Measurements from ENCODE around the gene ABO. TPM values are rescaled to one million over a fixed set of nuclear protein-coding genes. Genes with fewer than 3 reads are reported as not detected.
"Not testable (repeated sequence)": the region's sequence is repeated elsewhere in the genome, so short reads cannot be mapped to it uniquely, and the experiment has no call there.

Gene ABO
- total and polyA plus RNA-seq, 2 donors, result 0.14 to 1.3 TPM

DNA sequence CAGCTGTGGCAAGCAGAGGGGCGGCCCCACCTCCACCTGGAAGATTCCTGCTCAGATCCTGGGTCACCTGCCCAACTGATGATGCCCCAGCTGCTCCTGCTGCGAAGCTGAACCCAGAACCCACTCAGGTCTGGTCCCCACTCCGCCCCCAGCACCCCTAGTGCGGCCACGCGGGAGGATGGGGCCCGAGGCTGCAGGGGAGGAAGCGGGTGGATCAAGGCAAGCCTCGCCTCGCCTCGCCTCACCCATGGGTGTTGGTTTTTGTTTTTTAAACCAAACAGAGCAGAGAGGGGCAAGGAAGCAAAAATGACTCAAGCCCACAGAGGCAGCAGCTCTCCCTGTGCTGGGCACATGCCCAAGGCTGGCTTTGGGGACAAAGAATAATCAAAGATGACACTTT is 23.2 kb downstream of the ABO start:
- Histone ChIP-seq H3K36me3 (ENCODE audit: control insufficient read depth in 2 of 2, insufficient read depth in 2 of 2, low read length in 1 of 2) (no peaks in the 10 kb centered on the region), H3K9me3 (ENCODE audit: control insufficient read depth in 2 of 2, insufficient read depth in 1 of 2, low read length in 1 of 2) (no peaks in the 10 kb centered on the region), H3K27ac (ENCODE audit: low read depth in 1 of 2, low read length in 1 of 2) (no peak overlapping the region), H3K4me1 (ENCODE audit: control insufficient read depth in 2 of 2, insufficient read depth in 2 of 2, low read length in 2 of 2) (peaks cover 0 to 4% of the 10 kb centered on the region in 2 donors), H3K27me3 (ENCODE audit: control insufficient read depth in 2 of 2, insufficient read depth in 1 of 2, low read length in 1 of 2) (no peaks in the 10 kb centered on the region), H3K4me3 (ENCODE audit: low read length in 2 of 2) (no peak overlapping the region)
- WGBS, result 80% methylated on average over 11 of the region's 11 CpGs
- no peak for DNase-seq (ENCODE audit: low read depth in 6 of 9, low spot score in 9 of 9)

DNA sequence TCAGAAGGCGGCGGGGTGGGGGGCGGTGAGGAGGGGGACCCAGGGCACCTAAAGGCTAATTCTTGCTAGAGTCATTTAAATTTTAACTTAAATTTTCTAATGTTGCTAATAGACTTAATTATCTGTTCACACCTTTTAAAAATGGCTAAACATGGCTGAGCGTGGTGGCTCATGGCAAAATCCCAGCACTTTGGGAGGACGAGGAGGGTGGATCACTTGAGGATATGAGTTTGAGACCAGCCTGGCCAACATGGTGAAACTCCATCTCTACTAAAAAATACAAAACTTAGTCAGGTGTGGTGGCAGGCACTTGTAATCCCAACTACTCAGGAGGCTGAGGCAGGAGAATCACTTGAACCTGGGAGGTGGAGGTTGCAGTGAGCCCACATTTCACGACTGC is 23.8 kb downstream of the ABO start:
- H3K4me3 ChIP-seq (ENCODE audit: low read length in 2 of 2); H3K27me3 ChIP-seq (ENCODE audit: control insufficient read depth in 2 of 2, insufficient read depth in 1 of 2, low read length in 1 of 2); H3K27ac ChIP-seq (ENCODE audit: low read depth in 1 of 2, low read length in 1 of 2): not testable (repeated sequence)

DNA sequence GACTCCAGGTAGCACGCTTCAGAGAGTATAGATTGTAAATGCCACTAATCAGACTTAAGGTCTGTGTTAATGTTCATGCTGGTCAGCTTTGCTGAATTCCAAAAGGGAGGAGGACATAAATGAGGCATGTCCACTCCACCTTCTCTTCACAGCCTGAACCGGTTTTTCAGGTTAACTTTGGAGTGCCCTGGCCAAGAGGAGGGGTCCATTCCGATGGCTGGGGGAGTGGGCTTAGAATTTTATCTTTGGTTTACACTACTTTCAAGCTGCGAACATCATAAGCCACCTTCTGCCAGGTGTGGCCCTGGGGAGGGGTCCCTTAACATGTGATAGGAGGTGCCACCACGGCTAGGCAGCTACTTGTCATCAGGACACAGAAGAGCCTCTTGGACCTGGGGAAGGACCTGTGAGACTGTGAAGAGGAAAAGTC is 24.2 kb downstream of the ABO start:
- 95% methylated on average over 5 of the region's 5 CpGs for WGBS
- DNase-seq (ENCODE audit: low read depth in 6 of 9, low spot score in 9 of 9), result no peak

More for the DNA sequence above, 23.8 kb downstream of the ABO start:
- DNase-seq (ENCODE audit: low read depth in 6 of 9, low spot score in 9 of 9); H3K4me1 ChIP-seq (ENCODE audit: control insufficient read depth in 2 of 2, insufficient read depth in 2 of 2, low read length in 2 of 2); H3K36me3 ChIP-seq (ENCODE audit: control insufficient read depth in 2 of 2, insufficient read depth in 2 of 2, low read length in 1 of 2); H3K9me3 ChIP-seq (ENCODE audit: control insufficient read depth in 2 of 2, insufficient read depth in 1 of 2, low read length in 1 of 2): not testable (repeated sequence)
- 97% methylated on average over 6 of the region's 6 CpGs for WGBS

DNA sequence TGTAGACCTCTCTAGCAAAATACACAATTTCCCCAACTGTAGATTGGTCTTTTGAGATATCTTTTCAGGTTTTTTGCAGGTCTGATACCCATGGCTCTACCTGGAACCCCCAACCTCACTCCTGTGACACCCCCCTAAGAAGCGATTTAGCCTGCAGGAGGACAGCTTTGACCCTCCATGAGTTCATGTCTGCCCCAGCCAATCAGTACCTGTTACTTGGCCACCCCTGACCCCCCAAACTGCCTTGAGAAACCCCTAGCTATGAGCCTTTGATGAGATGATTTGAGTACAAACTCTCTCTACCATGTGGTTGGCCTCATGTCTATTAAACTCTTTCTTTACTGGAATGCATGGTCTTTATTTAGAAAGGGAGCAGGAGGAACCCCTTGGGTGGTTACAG is 25.7 kb downstream of the ABO start:
- Histone ChIP-seq H3K4me3 (ENCODE audit: low read length in 2 of 2) (no peak overlapping the region), H3K9me3 (ENCODE audit: control insufficient read depth in 2 of 2, insufficient read depth in 1 of 2, low read length in 1 of 2) (no peaks in the 10 kb centered on the region), H3K4me1 (ENCODE audit: control insufficient read depth in 2 of 2, insufficient read depth in 2 of 2, low read length in 2 of 2) (peaks cover 0 to 4% of the 10 kb centered on the region in 2 donors), H3K27me3 (ENCODE audit: control insufficient read depth in 2 of 2, insufficient read depth in 1 of 2, low read length in 1 of 2) (no peaks in the 10 kb centered on the region), H3K36me3 (ENCODE audit: control insufficient read depth in 2 of 2, insufficient read depth in 2 of 2, low read length in 1 of 2) (no peaks in the 10 kb centered on the region), H3K27ac (ENCODE audit: low read depth in 1 of 2, low read length in 1 of 2) (no peak overlapping the region)
- no peak for DNase-seq (ENCODE audit: low read depth in 6 of 9, low spot score in 9 of 9)
- 98% methylated on average over 1 of the region's 1 CpG for WGBS

More for the DNA sequence above, 24.2 kb downstream of the ABO start:
- no peak overlapping the region for H3K4me3 ChIP-seq (ENCODE audit: low read length in 2 of 2)
- H3K4me1 ChIP-seq (ENCODE audit: control insufficient read depth in 2 of 2, insufficient read depth in 2 of 2, low read length in 2 of 2), result peaks cover 0 to 4% of the 10 kb centered on the region in 2 donors
- H3K27ac ChIP-seq (ENCODE audit: low read depth in 1 of 2, low read length in 1 of 2), result no peak overlapping the region
- H3K9me3 ChIP-seq (ENCODE audit: control insufficient read depth in 2 of 2, insufficient read depth in 1 of 2, low read length in 1 of 2), result no peaks in the 10 kb centered on the region
- H3K27me3 ChIP-seq (ENCODE audit: control insufficient read depth in 2 of 2, insufficient read depth in 1 of 2, low read length in 1 of 2), result no peaks in the 10 kb centered on the region
- no peaks in the 10 kb centered on the region for H3K36me3 ChIP-seq (ENCODE audit: control insufficient read depth in 2 of 2, insufficient read depth in 2 of 2, low read length in 1 of 2)

DNA sequence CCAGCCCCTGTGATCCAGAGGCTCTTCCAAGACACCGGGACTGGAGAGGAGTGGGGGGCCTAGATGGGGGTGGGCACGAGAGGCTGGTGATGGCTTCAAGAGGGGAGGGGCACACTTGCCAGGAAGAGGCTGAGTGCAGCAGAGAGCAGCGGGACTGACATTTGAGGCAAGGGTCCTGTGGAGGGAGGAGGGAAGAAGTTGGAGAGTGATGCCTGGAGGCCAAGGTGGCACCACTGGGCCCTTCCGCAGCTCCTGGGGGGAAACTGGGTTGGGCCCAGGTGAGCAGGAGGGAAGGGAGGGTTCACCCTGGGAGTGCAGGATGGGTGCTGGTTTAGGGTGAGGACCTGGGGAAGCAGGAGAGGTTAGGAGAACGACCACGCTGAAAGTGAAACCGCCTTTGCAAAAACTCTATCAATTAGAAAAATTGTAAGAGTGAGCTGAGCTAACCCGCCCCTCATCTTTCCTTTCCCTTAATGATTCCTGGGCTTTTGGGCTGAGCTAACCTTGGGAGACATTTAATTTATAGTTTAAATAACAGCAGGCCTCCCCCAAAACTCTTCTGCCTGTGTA is 26.2 kb downstream of the ABO start:
- H3K27ac ChIP-seq (ENCODE audit: low read depth in 1 of 2, low read length in 1 of 2), result no peak overlapping the region
- peaks cover 0 to 4% of the 10 kb centered on the region in 2 donors for H3K4me1 ChIP-seq (ENCODE audit: control insufficient read depth in 2 of 2, insufficient read depth in 2 of 2, low read length in 2 of 2)
- no peaks in the 10 kb centered on the region for H3K27me3 ChIP-seq (ENCODE audit: control insufficient read depth in 2 of 2, insufficient read depth in 1 of 2, low read length in 1 of 2)
- no peaks in the 10 kb centered on the region for H3K36me3 ChIP-seq (ENCODE audit: control insufficient read depth in 2 of 2, insufficient read depth in 2 of 2, low read length in 1 of 2)
- H3K9me3 ChIP-seq (ENCODE audit: control insufficient read depth in 2 of 2, insufficient read depth in 1 of 2, low read length in 1 of 2), result no peaks in the 10 kb centered on the region
- H3K4me3 ChIP-seq (ENCODE audit: low read length in 2 of 2), result no peak overlapping the region
- no peak for DNase-seq (ENCODE audit: low read depth in 6 of 9, low spot score in 9 of 9)
- 82% methylated on average over 8 of the region's 8 CpGs for WGBS

DNA sequence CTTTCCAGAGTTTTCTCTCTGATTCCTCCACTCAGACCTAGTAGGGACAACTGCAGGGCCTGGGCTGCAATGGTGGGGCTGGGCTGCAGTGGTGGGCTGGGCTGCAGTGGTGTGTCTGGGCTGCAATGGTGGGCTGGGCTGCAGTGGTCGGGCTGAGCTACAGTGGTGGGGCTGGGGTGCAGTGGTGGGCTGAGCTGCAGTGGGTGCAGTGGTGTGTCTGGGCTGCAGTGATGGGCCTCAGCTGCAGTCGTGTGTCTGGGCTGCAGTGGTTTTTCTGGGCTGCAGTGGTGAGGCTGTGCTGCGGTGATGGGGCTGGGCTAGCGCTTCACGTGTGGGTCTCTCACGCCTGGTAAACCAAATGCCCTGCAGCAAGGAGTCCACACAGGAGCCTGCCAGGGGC is 27.4 kb downstream of the ABO start:
- H3K27ac ChIP-seq (ENCODE audit: low read depth in 1 of 2, low read length in 1 of 2), result no peak overlapping the region
- H3K4me3 ChIP-seq (ENCODE audit: low read length in 2 of 2), result no peak overlapping the region
- no peak for DNase-seq (ENCODE audit: low read depth in 6 of 9, low spot score in 9 of 9)
- WGBS, result 95% methylated on average over 6 of the region's 6 CpGs
- no peaks in the 10 kb centered on the region for H3K36me3 ChIP-seq (ENCODE audit: control insufficient read depth in 2 of 2, insufficient read depth in 2 of 2, low read length in 1 of 2)
- no peaks in the 10 kb centered on the region for H3K27me3 ChIP-seq (ENCODE audit: control insufficient read depth in 2 of 2, insufficient read depth in 1 of 2, low read length in 1 of 2)
- H3K4me1 ChIP-seq (ENCODE audit: control insufficient read depth in 2 of 2, insufficient read depth in 2 of 2, low read length in 2 of 2), result peaks cover 0 to 4% of the 10 kb centered on the region in 2 donors
- no peaks in the 10 kb centered on the region for H3K9me3 ChIP-seq (ENCODE audit: control insufficient read depth in 2 of 2, insufficient read depth in 1 of 2, low read length in 1 of 2)

DNA sequence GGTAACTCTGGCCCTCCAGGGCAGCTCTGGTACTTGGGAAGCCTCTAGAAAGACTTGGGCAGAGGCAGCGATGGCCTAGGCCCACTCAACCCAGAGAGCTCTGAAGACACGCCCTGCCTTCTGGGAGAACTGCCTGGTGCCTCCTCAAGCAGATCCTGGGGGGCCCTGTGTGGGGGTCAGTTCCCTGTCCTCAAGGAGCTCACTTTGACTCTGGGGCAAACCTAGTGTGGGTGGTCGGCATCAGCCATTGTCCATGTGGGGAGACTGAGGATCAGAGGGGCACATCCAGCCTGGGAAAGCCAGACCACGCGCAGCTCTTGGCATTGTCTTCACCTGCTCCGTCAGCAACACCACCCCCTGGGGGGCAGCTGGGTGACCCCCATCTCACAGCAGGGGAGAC is 28.0 kb downstream of the ABO start:
- WGBS, result 96% methylated on average over 6 of the region's 6 CpGs
- Histone ChIP-seq H3K4me1 (ENCODE audit: control insufficient read depth in 2 of 2, insufficient read depth in 2 of 2, low read length in 2 of 2) (no peaks in the 10 kb centered on the region), H3K27ac (ENCODE audit: low read depth in 1 of 2, low read length in 1 of 2) (no peak overlapping the region), H3K4me3 (ENCODE audit: low read length in 2 of 2) (no peak overlapping the region), H3K9me3 (ENCODE audit: control insufficient read depth in 2 of 2, insufficient read depth in 1 of 2, low read length in 1 of 2) (no peaks in the 10 kb centered on the region), H3K36me3 (ENCODE audit: control insufficient read depth in 2 of 2, insufficient read depth in 2 of 2, low read length in 1 of 2) (no peaks in the 10 kb centered on the region), H3K27me3 (ENCODE audit: control insufficient read depth in 2 of 2, insufficient read depth in 1 of 2, low read length in 1 of 2) (peaks cover 0 to 2% of the 10 kb centered on the region in 2 donors)
- no peak for DNase-seq (ENCODE audit: low read depth in 6 of 9, low spot score in 9 of 9)

DNA sequence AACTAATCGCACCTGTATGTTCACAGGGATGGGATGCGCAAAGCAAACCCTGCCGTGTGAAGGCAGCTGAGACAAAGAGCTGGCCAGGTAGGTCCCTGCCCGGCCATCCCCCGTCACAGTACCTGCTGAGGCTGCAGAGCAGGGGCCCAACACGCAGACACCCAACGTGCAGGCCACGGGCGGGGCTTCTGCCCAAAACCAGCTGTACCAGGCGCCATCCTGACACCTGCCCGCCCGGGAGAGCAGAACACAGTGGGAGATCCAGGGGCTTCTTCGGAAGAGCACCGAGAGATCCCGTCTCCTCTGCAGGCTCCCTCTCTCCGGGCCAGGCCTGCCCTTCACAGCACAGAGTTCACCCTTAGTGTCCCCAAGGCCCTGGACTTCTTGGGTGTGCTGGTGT is 28.4 kb downstream of the ABO start:
- Histone ChIP-seq H3K4me3 (ENCODE audit: low read length in 2 of 2) (no peak overlapping the region), H3K36me3 (ENCODE audit: control insufficient read depth in 2 of 2, insufficient read depth in 2 of 2, low read length in 1 of 2) (no peaks in the 10 kb centered on the region), H3K4me1 (ENCODE audit: control insufficient read depth in 2 of 2, insufficient read depth in 2 of 2, low read length in 2 of 2) (no peaks in the 10 kb centered on the region), H3K27ac (ENCODE audit: low read depth in 1 of 2, low read length in 1 of 2) (no peak overlapping the region), H3K9me3 (ENCODE audit: control insufficient read depth in 2 of 2, insufficient read depth in 1 of 2, low read length in 1 of 2) (no peaks in the 10 kb centered on the region), H3K27me3 (ENCODE audit: control insufficient read depth in 2 of 2, insufficient read depth in 1 of 2, low read length in 1 of 2) (peaks cover 0 to 2% of the 10 kb centered on the region in 2 donors)
- DNase-seq (ENCODE audit: low read depth in 6 of 9, low spot score in 9 of 9), result no peak
- WGBS, result 95% methylated on average over 16 of the region's 16 CpGs

DNA sequence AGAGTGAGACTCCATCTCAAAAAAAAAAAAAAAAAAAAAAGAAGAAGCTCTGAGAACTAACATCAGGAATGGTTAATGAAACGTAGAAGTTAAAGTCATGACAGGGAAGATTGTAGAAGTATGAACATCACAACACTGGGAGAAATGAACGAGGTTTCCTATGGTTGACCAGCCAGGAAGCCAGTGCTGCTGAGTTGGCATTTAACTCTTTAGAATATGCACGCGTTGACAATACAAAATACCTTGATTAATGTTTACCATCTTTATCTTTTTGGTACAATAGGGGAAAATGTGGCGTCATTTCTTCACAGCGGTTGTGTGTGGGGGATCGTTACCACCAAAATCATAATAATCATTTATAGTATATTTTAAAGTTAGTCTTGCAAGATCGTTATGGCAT is 32.0 kb downstream of the ABO start:
- H3K36me3 ChIP-seq (ENCODE audit: control insufficient read depth in 2 of 2, insufficient read depth in 2 of 2, low read length in 1 of 2), result no peaks in the 10 kb centered on the region
- no peak overlapping the region for H3K27ac ChIP-seq (ENCODE audit: low read depth in 1 of 2, low read length in 1 of 2)
- peaks cover 0 to 12% of the 10 kb centered on the region in 2 donors for H3K4me1 ChIP-seq (ENCODE audit: control insufficient read depth in 2 of 2, insufficient read depth in 2 of 2, low read length in 2 of 2)
- H3K27me3 ChIP-seq (ENCODE audit: control insufficient read depth in 2 of 2, insufficient read depth in 1 of 2, low read length in 1 of 2), result peaks cover 0 to 16% of the 10 kb centered on the region in 2 donors
- no peak overlapping the region for H3K4me3 ChIP-seq (ENCODE audit: low read length in 2 of 2)
- WGBS, result 36% methylated on average over 8 of the region's 8 CpGs
- DNase-seq (ENCODE audit: low read depth in 6 of 9, low spot score in 9 of 9), result no peak
- no peaks in the 10 kb centered on the region for H3K9me3 ChIP-seq (ENCODE audit: control insufficient read depth in 2 of 2, insufficient read depth in 1 of 2, low read length in 1 of 2)

Measured in thymus (tissue), 11 donors.